Measurements from ENCODE around the gene UBXN7. TPM values are rescaled to one million over a fixed set of nuclear protein-coding genes. Genes with fewer than 3 reads are reported as not detected.

The UBXN7 gene
- 10 to 100 TPM; 22.5 to 36.9 (median 28.8) TPM for total RNA-seq

- TF ChIP-seq CTCF (IDR thresholded peaks at IDR 0.05; ENCODE audit: low read depth): no peak
These were observed at the start of gene UBXN7 for GRCh38 chr3:196432137-196432879. Gene UBXN7, minus strand, starts transcription at chr3:196432427. Its CDS starts 28 bp downstream, at chr3:196432399.

- no peak for TF ChIP-seq CTCF (IDR thresholded peaks at IDR 0.05; ENCODE audit: low read depth)
These were observed 45.5 kb upstream of the UBXN7 start for GRCh38 chr3:196477678-196478077.

- TF ChIP-seq CTCF (IDR thresholded peaks at IDR 0.05; ENCODE audit: low read depth): no peak
These were observed 40.1 kb upstream of the UBXN7 start for GRCh38 chr3:196472286-196472685.

GRCh38 chr3:196471551-196471950, 39.3 kb upstream of the UBXN7 start:
- TF ChIP-seq CTCF (IDR thresholded peaks at IDR 0.05; ENCODE audit: low read depth): no peak

GRCh38 chr3:196463804-196464203, 31.6 kb upstream of the UBXN7 start:
- no peak for TF ChIP-seq CTCF (IDR thresholded peaks at IDR 0.05; ENCODE audit: low read depth)

- no peak for TF ChIP-seq CTCF (IDR thresholded peaks at IDR 0.05; ENCODE audit: low read depth)
These were observed 31.2 kb upstream of the UBXN7 start for GRCh38 chr3:196463478-196463756.

GRCh38 chr3:196458063-196458462, 25.8 kb upstream of the UBXN7 start:
- no peak for TF ChIP-seq CTCF (IDR thresholded peaks at IDR 0.05; ENCODE audit: low read depth)
